ENCODE results near the gene COG5.

The COG5 gene

DNA sequence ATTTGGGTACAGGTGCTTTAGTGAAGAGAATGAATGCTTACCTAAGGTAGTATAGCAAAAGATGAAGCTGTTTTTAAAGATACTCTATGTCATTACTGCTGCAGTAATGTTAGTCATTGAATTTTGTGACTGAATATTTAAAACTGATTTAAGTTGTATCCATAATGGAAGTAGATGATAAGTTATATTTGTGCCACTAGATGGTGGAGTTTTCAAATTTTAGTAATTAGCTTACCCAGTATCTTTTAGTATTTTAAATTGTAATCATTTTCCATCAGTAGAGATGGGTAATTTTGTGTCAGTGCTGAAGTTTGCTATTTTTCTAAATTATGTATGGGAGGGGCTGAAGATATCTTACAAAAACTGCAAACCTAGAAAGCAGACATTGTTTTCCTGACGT is 369.7 kb downstream of the COG5 start:
- no peak for DNase-seq (ENCODE audit: low read depth in 1 of 2, low spot score in 1 of 2)

DNA sequence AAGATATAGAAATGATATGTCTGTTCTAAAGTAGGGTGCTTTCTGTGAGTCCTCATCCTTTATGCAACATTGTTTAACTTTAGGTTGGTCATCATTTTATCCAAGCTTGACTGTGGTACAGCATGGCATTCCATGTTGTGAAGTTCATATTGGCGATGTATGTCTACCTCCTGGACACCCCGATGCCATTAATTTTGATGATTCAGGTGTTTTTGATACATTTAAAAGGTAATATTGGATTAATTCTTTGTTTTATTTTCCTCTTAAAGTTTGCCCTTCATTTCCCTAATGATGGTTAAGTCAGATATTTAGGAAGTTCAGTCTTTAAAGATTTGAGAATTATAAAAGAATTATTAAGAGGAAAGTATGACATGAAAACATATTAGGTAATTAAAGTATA is 373.6 kb downstream of the COG5 start:
- no peak for DNase-seq (ENCODE audit: low read depth in 1 of 2, low spot score in 1 of 2)

DNA sequence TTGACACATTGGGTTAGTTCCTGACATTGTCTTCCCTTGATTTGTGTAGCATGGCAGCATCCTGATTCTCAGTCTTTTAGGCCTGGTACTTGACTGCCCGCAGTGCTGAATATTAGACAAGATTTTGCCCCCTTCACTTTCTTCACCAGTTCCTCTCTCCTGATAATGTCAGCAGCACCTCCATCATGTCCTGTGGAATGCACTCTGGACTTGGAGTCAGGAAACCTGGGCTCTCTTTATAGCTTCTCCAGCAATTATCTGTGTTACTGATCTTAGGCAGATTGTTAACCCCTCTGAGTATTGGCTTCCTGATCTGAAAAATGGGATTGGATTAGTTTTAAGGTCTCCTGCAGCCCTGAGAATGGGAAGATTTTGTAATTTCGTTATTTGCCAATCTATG is 375.9 kb downstream of the COG5 start:
- DNase-seq (ENCODE audit: low read depth in 1 of 2, low spot score in 1 of 2) = no peak

- DNase-seq (ENCODE audit: low read depth in 1 of 2, low spot score in 1 of 2) = no peak
Measured at GRCh38 chr7:107186240-107186639, 377.5 kb downstream of the COG5 start.

- no peak for DNase-seq (ENCODE audit: low read depth in 1 of 2, low spot score in 1 of 2)
Measured at GRCh38 chr7:107185716-107186115, 378.0 kb downstream of the COG5 start.

GRCh38 chr7:107181172-107181571 is 382.5 kb downstream of the COG5 start:
- no peak for DNase-seq (ENCODE audit: low read depth in 1 of 2, low spot score in 1 of 2)

- peak; percentile 23 to 45 for DNase-seq (ENCODE audit: low read depth in 1 of 2, low spot score in 1 of 2)
Measured at GRCh38 chr7:107180378-107180777, 383.3 kb downstream of the COG5 start.

DNA sequence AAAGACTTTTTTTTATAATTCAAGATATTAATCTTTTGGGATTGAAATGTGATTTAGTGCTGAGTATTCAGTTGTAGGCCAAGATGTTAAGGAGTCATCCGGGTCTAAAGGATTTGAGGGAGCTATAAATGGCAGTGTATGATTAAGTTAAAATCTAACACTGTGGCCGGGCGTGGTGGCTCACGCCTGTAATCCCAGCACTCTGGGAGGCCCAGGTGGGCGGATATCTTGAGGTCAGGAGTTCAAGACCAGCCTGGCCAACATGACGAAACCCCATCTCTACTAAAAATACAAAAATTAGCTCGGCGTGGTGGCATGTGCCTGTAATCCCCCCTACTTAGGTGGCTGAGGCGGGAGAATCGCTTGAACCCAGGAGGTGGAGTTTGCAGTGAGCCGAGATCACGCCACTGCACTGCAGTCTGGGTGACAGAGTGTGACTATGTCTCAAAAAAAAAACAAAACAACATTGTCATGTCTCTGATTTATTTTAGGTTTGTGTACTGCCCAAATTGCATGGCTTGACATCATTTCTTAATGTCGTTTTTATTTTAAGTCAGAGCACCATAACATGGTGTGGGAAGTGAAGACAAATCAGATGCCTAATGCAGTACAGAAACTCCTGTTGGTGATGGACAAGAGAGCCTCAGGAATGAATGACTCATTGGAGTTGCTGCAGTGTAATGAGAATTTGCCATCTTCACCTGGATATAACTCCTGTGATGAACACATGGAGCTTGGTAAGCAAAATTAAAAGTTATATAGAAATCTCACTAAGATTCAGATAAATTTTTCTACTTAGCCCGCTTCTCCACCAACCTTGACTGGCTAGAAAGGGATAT is 384.2 kb downstream of the COG5 start:
- no peak for DNase-seq (ENCODE audit: low read depth in 1 of 2, low spot score in 1 of 2)

DNA sequence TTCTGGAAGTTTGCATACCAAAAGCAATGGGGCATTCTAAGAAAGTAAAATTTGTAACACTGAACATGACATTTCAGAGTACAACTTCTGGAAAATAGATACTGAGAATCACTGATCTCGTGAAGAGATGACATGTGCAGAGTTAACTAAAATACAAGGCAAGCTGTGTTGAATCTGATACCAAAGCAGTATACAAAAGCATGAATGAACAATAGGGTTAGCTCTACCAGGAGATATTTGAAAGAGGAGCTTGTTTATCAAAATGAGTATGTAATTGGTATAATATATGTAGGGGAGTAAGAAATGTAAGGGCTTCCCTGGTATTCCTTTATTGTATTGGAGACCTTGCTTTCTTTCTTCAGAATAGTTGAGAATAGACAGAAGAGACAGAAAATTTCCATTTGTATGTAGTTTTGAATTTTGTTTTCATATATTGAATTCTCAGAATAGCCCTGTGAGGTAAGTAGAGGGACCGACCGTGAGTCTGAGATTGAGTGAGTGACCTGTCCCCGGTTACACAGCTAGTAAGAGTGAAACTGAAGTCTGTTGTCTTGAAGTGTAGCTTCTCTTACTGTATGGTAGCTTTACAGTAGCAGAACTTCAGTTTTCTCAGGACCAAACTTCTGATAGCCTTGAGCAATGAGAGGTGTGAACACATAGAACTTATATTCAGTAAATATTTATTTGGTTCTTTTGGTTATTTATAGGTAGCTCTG is 389.9 kb downstream of the COG5 start:
- no peak for DNase-seq (ENCODE audit: low read depth in 1 of 2, low spot score in 1 of 2)

GRCh38 chr7:107173191-107173590 is 390.5 kb downstream of the COG5 start:
- DNase-seq (ENCODE audit: low read depth in 1 of 2, low spot score in 1 of 2) = no peak

DNA sequence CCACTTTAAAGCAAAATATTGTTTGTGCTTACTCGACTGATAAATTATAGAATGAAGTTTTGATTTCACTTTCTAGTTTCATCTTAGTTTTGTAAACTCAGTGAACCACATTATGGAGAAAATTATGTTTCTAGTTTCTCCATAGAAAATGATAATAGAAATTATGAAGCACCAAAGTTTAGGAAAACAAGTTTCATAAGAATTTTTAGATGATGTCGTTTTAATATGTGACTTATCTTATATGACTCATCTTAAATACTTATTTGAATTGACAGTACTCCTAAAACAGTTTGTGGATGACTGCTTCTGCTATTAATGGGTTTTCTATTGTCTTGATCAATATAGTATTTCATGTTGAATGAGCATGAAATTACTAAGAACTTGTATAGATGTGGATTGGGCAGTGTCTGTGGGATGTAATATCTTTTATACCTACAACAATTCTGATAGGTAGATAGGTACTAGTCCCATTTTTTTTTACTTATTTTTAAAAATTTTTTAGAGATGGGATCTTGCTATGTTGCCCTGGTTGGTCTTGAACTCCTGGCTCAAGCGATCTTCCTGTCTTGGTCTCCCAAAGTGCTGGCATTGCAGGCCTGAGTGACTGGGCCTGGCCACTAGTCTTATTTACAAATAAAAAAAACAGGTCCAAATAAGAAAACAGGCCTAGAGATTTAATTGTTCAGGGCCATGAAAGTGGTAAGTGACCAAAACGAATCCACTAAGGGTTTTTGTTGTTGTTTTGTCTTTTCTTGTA is 391.3 kb downstream of the COG5 start:
- no peak for DNase-seq (ENCODE audit: low read depth in 1 of 2, low spot score in 1 of 2)

DNA sequence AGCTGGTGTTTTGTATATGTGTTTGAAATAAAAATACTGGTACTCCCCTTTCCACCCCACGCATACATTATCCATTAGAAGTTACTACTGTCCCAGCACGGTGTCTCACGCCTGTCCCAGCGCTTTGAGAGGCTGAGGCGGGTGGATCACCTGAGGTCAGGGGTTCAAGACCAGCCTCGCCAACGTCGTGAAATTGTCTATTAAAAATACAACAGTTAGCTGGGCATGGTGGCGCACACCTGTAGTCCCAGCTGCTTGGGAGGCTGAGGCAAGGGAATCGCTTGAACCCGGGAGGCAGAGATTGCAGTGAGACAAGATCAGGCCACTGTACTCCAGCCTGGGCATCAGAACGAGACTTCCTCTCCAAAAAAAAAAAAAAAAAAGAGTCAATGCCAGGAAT is 392.2 kb downstream of the COG5 start:
- DNase-seq (ENCODE audit: low read depth in 1 of 2, low spot score in 1 of 2) = no peak

DNA sequence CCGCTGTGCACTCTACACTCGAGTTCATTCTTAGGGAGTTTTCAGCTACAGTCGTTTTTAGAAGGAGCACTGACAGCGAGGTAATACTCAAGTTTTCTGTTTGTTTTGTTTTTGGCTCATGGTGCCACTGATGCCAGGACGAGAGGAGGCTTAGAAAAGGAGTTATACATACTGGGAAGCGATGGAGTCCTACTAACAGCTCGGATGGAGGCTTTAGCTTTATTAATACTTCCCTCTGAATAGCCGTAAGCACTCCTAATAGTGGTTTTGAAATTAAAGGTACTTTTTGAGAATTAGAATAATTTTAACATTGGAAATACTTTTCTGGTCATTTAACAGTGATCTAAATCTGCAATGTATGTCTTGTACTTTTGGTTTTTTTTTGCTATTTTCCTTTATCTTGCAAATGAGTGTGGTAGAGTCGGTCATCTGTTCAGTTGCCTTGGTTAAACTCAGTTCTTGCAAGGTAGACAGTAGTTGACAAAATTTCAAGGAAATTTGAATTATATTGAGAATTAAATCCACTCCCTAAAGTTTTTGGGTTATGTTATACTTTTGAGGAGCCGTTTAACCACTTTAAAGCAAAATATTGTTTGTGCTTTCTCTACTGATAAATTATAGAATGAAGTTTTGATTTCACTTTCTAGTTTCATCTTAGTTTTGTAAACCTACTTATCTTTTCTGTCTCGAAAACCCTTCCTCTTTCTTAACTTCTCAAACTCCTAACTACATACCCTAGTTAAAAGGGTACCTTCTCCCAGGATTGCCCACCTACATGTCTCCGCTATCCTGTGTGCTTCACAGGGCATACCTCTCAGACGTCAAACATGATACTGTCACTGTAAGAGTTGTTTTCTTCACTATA is 393.4 kb downstream of the COG5 start:
- no peak for DNase-seq (ENCODE audit: low read depth in 1 of 2, low spot score in 1 of 2)

- DNase-seq (ENCODE audit: low read depth in 1 of 2, low spot score in 1 of 2) = peak; percentile 61 to 69
Measured at GRCh38 chr7:107169120-107170050, 394.3 kb downstream of the COG5 start.

DNA sequence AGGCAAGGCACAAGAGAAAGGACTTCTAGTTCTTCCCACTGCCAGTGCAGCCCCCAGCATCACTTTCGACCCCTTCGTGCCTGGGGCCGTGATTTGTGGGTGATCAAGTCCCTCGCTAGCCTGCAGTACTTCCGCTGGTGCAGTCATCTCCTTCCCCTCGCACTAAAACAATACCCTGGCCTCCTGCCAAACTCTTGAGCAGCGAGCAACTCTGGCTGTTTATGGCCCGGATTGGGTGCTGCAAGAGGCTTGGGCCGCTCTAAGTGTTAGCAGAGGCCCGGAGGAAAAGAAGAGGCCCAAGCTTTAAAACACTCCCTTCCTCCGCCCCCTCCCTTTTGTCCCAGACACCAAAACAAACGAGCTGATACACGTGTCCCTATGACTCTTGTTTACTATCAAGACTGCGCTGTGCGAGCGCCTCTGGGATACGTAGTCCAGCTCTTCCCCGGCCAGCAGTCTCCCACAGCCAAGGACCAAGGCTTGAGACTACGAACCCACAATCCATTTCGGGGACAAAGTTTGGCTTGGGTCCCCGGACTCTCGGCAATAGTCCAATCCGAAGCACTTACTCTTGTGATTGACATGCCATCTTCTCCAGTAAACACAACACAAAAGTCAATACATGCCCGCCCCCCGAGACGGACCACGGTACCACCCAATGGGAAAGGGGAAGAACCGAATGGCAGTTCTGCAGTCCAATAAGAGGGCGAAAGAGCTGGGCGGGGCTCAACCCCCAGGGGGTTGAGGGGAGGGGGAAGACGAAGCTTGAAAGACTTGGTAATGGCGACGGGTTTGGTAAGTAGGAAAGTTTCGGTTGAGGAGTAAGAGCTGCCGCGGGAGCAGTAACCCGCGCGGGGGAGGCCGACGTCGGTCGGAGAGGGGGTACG is 395.2 kb downstream of the COG5 start, which contains the start of gene HBP1:
TSS of gene HBP1 (plus strand) at position 771 of the 887 bp plus-strand sequence. CDS start 10,891 bp downstream, outside the sequence.
- peak; percentile 88 to 95 for DNase-seq (ENCODE audit: low read depth in 1 of 2, low spot score in 1 of 2)

- DNase-seq (ENCODE audit: low read depth in 1 of 2, low spot score in 1 of 2) = peak in 1 of 2 donors; percentile 44
Measured at GRCh38 chr7:107167483-107168232, 396.1 kb downstream of the COG5 start.

GRCh38 chr7:107166736-107167426 is 396.8 kb downstream of the COG5 start:
- no peak for DNase-seq (ENCODE audit: low read depth in 1 of 2, low spot score in 1 of 2)

Data from stimulated activated CD4-positive, alpha-beta T cell treated with anti-CD3 and anti-CD28 coated beads, Interleukin-15, amount 100 ng/mL, for 1 hour (primary cell).